ENCODE results near the gene TGFBRAP1. TPM values are rescaled to one million over a fixed set of nuclear protein-coding genes. Genes with fewer than 3 reads are reported as not detected.

The TGFBRAP1 gene
- total and polyA plus RNA-seq, 9 of the 15 experiments (the other 6 are each of a cell fraction or from before 2014, with no cell fraction given): 3.7 to 18.0 (median 11.0) TPM

DNA sequence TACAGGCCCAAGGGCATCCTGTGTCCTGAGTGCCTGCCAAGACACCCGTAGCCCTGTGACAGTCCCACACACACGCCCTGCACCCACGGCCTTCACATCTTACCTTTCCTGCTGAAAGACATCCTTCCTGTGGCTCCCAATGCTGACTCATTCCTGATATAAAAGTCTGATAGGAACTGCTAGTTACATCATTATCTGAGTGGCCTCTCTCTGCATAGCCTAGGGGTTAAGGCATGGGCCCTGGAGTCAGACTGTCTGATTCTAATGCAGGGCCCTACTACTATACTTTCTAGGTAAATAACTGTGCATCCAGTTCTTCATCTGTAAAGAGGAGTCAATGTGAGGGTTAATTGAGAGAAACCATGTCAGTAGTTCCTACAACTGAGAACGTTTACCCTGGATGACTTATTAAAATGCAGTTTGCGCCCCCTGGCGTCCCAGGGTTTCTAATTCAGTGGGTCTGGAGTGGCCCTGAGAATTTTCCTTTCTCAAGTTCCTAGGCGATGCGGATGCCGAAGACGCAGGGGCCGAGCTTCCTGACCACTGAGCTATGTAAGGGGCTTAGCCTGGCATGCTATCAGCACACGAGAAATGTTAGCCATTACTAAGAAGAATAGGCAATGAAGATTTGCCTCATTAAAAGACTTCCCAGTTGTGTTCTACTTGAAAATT lies 94.0 kb downstream of the TGFBRAP1 start (continued):
- TF ChIP-seq ARNT (IDR thresholded peaks at IDR 0.05) (no peak), KDM1A (IDR thresholded peaks at IDR 0.05) (no peak), NR1H2 (CRISPR knock-in tag; IDR thresholded peaks at IDR 0.05) (no peak), ASH1L (IDR thresholded peaks at IDR 0.05; ENCODE audit: borderline replicate concordance, low read depth, partially characterized antibody) (no peak), L3MBTL2 (IDR thresholded peaks at IDR 0.05) (no peak), CBX5 (IDR thresholded peaks at IDR 0.05; ENCODE audit: borderline replicate concordance, low read depth) (no peak), MCM2 (IDR thresholded peaks at IDR 0.05; ENCODE audit: low read depth) (no peak), TGIF2 (CRISPR knock-in tag; IDR thresholded peaks at IDR 0.05) (no peak), CEBPG (CRISPR knock-in tag; IDR thresholded peaks at IDR 0.05) (no peak), CEBPG (tag; conservative IDR thresholded peaks at IDR 0.05 in 1 of 2, IDR thresholded peaks at IDR 0.05 in 1 of 2) (peak in 1 of 2 experiments; percentile 72; a peak in 1 of 4 replicates), RBM34 (IDR thresholded peaks at IDR 0.05; ENCODE audit: borderline replicate concordance, insufficient read depth, low read length) (no peak), XRCC5 (IDR thresholded peaks at IDR 0.05; ENCODE audit: low read depth, low read length) (no peak), SREBF1 (IDR thresholded peaks at IDR 0.05; ENCODE audit: borderline replicate concordance, low read depth, low read length) (no peak)
- TF ChIP-seq, protein P1, sequence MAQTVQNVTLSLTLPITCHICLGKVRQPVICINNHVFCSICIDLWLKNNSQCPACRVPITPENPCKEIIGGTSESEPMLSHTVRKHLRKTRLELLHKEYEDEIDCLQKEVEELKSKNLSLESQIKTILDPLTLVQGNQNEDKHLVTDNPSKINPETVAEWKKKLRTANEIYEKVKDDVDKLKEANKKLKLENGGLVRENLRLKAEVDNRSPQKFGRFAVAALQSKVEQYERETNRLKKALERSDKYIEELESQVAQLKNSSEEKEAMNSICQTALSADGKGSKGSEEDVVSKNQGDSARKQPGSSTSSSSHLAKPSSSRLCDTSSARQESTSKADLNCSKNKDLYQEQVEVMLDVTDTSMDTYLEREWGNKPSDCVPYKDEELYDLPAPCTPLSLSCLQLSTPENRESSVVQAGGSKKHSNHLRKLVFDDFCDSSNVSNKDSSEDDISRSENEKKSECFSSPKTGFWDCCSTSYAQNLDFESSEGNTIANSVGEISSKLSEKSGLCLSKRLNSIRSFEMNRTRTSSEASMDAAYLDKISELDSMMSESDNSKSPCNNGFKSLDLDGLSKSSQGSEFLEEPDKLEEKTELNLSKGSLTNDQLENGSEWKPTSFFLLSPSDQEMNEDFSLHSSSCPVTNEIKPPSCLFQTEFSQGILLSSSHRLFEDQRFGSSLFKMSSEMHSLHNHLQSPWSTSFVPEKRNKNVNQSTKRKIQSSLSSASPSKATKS (CRISPR knock-in tag; IDR thresholded peaks at IDR 0.05): no peak
- TF ChIP-seq, protein P2, sequence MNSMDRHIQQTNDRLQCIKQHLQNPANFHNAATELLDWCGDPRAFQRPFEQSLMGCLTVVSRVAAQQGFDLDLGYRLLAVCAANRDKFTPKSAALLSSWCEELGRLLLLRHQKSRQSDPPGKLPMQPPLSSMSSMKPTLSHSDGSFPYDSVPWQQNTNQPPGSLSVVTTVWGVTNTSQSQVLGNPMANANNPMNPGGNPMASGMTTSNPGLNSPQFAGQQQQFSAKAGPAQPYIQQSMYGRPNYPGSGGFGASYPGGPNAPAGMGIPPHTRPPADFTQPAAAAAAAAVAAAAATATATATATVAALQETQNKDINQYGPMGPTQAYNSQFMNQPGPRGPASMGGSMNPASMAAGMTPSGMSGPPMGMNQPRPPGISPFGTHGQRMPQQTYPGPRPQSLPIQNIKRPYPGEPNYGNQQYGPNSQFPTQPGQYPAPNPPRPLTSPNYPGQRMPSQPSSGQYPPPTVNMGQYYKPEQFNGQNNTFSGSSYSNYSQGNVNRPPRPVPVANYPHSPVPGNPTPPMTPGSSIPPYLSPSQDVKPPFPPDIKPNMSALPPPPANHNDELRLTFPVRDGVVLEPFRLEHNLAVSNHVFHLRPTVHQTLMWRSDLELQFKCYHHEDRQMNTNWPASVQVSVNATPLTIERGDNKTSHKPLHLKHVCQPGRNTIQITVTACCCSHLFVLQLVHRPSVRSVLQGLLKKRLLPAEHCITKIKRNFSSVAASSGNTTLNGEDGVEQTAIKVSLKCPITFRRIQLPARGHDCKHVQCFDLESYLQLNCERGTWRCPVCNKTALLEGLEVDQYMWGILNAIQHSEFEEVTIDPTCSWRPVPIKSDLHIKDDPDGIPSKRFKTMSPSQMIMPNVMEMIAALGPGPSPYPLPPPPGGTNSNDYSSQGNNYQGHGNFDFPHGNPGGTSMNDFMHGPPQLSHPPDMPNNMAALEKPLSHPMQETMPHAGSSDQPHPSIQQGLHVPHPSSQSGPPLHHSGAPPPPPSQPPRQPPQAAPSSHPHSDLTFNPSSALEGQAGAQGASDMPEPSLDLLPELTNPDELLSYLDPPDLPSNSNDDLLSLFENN (IDR thresholded peaks at IDR 0.05; ENCODE audit: low read depth in 2 of 2, low read length in 2 of 2): no peak; a peak in 1 of 4 replicates
- TF ChIP-seq, protein P3, sequence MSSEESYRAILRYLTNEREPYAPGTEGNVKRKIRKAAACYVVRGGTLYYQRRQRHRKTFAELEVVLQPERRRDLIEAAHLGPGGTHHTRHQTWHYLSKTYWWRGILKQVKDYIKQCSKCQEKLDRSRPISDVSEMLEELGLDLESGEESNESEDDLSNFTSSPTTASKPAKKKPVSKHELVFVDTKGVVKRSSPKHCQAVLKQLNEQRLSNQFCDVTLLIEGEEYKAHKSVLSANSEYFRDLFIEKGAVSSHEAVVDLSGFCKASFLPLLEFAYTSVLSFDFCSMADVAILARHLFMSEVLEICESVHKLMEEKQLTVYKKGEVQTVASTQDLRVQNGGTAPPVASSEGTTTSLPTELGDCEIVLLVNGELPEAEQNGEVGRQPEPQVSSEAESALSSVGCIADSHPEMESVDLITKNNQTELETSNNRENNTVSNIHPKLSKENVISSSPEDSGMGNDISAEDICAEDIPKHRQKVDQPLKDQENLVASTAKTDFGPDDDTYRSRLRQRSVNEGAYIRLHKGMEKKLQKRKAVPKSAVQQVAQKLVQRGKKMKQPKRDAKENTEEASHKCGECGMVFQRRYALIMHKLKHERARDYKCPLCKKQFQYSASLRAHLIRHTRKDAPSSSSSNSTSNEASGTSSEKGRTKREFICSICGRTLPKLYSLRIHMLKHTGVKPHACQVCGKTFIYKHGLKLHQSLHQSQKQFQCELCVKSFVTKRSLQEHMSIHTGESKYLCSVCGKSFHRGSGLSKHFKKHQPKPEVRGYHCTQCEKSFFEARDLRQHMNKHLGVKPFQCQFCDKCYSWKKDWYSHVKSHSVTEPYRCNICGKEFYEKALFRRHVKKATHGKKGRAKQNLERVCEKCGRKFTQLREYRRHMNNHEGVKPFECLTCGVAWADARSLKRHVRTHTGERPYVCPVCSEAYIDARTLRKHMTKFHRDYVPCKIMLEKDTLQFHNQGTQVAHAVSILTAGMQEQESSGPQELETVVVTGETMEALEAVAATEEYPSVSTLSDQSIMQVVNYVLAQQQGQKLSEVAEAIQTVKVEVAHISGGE (CRISPR knock-in tag; IDR thresholded peaks at IDR 0.05): no peak
- TF ChIP-seq, protein P4, sequence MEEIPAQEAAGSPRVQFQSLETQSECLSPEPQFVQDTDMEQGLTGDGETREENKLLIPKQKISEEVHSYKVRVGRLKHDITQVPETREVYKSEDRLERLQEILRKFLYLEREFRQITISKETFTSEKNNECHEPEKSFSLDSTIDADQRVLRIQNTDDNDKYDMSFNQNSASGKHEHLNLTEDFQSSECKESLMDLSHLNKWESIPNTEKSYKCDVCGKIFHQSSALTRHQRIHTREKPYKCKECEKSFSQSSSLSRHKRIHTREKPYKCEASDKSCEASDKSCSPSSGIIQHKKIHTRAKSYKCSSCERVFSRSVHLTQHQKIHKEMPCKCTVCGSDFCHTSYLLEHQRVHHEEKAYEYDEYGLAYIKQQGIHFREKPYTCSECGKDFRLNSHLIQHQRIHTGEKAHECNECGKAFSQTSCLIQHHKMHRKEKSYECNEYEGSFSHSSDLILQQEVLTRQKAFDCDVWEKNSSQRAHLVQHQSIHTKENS (CRISPR knock-in tag; IDR thresholded peaks at IDR 0.05): no peak
